Ectodermal cell (in vitro differentiated cells): Measurements from ENCODE around the gene DDTL.
"Not testable (repeated sequence)": the region's sequence is repeated elsewhere in the genome, so short reads cannot be mapped to it uniquely, and the experiment has no call there.

ENCODE experiments used
- H3K27ac ChIP-seq: 2 replicates; pipeline ENCODE4 v1.7.0; 2013; ENCODE audit warnings: mild to moderate bottlenecking, low read depth, low read length; ENCODE audit not compliant: insufficient read depth, poor library complexity, severe bottlenecking
- H3K27me3 ChIP-seq: 2 replicates; pipeline ENCODE4 v1.7.0; 2013; ENCODE audit warnings: mild to moderate bottlenecking, low read length; ENCODE audit not compliant: insufficient read depth, control insufficient read depth, poor library complexity, severe bottlenecking
- H3K36me3 ChIP-seq: one replicate; pipeline ENCODE4 v1.7.0; 2013; ENCODE audit warnings: low read length; ENCODE audit not compliant: control insufficient read depth, insufficient read depth
- H3K4me1 ChIP-seq: one replicate; pipeline ENCODE4 v1.7.0; 2013; ENCODE audit warnings: low read length; ENCODE audit not compliant: control insufficient read depth, insufficient read depth
- H3K4me3 ChIP-seq: 2 replicates; pipeline ENCODE4 v1.7.0; 2013; ENCODE audit warnings: low read depth, low read length, control low read depth; ENCODE audit not compliant: insufficient read depth
- H3K9me3 ChIP-seq: 2 replicates; pipeline ENCODE4 v1.7.0; 2013; ENCODE audit warnings: mild to moderate bottlenecking, low read length, moderate library complexity; ENCODE audit not compliant: control insufficient read depth
- WGBS, 2 experiments: methylation state at CpG; one replicate each; pipeline ENCODE4 v1.1.7; 2013; ENCODE audit warnings: missing lambda C conversion rate in 2 of 2; 5-methylcytosine and 5-hydroxymethylcytosine counted together

DDTL gene

DNA sequence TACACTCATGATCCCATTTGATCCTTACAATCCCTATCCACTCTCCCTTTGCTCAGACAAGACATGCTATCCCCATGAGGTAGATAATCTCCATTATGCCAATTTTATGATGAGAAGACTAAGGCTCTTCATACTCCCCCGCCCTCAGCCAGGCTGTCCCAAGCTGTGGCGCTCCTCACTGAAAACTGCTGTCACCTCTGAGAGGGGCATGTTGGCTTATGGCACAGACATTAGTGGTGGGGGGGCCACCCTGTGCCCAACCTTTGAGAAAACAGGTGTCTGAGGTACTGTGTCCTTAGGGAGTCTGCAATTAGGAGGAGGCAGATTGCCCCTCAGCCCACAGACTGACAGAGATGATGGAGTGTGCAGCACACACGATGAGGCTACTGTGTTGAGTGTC is 2.4 kb downstream of the DDTL start:
- H3K27ac ChIP-seq, result no peak overlapping the region
- H3K9me3 ChIP-seq, result no peaks in the 10 kb centered on the region
- H3K4me1 ChIP-seq, result no peaks in the 10 kb centered on the region
- H3K27me3 ChIP-seq, result no peaks in the 10 kb centered on the region
- peaks cover 24% of the 10 kb centered on the region for H3K36me3 ChIP-seq
- WGBS, 2 experiments, result 94 to 96% methylated on average over 3 of the region's 3 CpGs
- H3K4me3 ChIP-seq, result no peak overlapping the region

DNA sequence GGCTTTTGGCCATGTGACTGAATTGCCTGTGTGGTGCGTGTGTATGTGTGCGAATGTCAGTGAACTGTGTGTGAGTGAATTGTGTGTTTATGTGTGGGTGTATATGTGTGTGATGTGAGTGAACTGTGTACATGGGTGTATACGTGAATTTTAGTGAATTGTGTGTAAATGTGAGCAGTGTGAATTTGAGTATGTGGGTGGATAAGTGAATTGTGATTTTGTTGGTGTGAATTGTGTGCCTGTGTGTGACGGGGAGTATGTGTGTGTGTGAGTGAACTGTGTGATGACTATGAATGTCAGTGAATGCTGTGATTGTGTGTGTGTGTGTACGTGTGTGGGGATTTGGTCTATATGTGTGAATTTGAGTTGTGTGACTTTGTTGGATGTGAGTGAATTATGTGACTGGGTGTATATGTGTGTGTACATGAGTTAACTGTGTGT is 3.5 kb downstream of the DDTL start:
- H3K27ac ChIP-seq, result no peak overlapping the region
- H3K9me3 ChIP-seq, result no peaks in the 10 kb centered on the region
- no peaks in the 10 kb centered on the region for H3K4me1 ChIP-seq
- 94 to 95% methylated on average over 5 of the region's 5 CpGs for WGBS, 2 experiments
- no peaks in the 10 kb centered on the region for H3K27me3 ChIP-seq
- no peak overlapping the region for H3K4me3 ChIP-seq
- peaks cover 24% of the 10 kb centered on the region for H3K36me3 ChIP-seq

DNA sequence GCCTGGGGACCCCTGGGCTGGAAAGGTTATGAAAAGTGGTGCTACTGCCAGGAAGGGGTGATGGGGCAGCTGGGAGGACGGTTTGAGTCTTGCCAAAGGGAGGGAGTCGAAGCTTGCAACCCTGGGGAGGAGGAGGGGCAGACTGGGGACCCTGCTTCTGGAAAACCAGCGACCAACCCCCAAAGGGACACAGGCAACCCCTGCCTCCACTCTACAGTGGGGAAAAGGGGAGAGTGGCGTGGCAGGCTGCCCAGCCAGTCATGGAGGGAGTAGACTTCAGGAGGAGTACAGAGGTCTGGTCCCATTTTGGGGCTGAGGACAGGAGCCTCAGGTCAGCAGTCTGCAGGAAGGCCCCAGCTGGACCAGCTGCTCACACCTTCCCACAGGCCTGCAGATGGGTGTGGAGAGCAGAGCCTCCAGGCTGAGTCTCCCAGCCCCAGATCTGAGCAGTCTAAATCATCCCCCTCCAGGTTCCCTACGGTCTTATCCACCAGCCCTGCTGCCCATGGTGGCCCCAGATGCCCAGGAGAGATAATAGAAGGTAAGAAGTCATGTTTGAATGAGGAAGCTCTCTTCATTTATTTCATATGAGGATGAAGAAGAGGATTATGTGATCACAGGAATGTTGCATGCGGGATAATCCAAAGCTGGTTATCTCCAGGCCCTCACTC is 4.3 kb downstream of the DDTL start:
- WGBS, 2 experiments, result 91 to 94% methylated on average over 6 of the region's 6 CpGs
- Histone ChIP-seq H3K4me3 (no peak overlapping the region), H3K4me1 (no peaks in the 10 kb centered on the region), H3K27me3 (no peaks in the 10 kb centered on the region), H3K36me3 (peaks cover 24% of the 10 kb centered on the region), H3K27ac (no peak overlapping the region), H3K9me3 (no peaks in the 10 kb centered on the region)

DNA sequence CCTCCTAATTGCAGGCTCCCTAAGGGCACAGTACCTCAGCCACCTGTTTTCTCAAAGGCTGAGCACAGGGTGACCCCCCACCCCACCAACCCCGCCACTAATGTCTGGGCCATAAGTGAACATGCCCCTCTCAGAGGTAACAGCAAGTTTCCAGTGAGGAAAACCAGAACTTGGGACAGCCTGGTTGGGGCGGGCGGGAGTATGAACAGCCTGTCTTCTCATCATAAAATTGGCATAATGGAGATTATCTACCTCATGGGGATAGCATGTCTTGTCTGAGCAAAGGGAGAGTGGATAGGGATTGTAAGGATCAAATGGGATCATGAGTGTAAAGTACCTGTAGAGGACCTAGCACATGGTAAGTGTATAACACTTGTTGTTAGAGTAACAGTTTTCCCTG is 5.2 kb downstream of the DDTL start:
- H3K27me3 ChIP-seq, H3K4me3 ChIP-seq, H3K9me3 ChIP-seq, H3K4me1 ChIP-seq, H3K27ac ChIP-seq: not testable (repeated sequence)
- WGBS, 2 experiments, result 93 to 100% methylated on average over 3 of the region's 3 CpGs
- H3K36me3 ChIP-seq, result peaks cover 24% of the 10 kb centered on the region

DNA sequence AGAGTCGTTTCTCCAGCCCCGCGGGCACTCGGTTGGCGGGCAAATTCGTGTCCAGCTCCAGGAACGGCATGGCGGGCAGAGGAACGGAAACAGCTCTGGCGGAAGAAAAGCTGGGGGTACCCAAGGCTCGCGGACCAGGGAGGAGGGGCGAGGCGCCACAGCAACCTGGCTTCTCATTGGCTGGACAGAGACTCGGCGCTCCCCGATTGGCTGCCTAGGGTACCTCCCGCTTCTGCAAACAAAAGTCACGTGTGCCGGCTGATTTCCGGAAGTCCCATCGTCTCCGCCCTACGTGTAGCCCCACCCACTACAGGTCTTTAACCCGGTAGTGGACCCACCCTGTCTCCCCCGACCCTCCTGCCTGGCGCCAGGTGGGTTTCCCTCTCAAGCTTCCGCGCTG is 7.7 kb downstream of the DDTL start, which contains the start of gene DDT:
Gene DDT (minus strand): TSS at position 97 of the 400 bp plus-strand sequence. CDS start 27 bp downstream, at position 70.
- WGBS, 2 experiments, result no CpG with 5 or more reads among the region's 29 CpGs
- H3K4me1 ChIP-seq, H3K27ac ChIP-seq, H3K27me3 ChIP-seq, H3K9me3 ChIP-seq, H3K4me3 ChIP-seq: not testable (repeated sequence)
- H3K36me3 ChIP-seq, result peaks cover 21% of the 10 kb centered on the region

DNA sequence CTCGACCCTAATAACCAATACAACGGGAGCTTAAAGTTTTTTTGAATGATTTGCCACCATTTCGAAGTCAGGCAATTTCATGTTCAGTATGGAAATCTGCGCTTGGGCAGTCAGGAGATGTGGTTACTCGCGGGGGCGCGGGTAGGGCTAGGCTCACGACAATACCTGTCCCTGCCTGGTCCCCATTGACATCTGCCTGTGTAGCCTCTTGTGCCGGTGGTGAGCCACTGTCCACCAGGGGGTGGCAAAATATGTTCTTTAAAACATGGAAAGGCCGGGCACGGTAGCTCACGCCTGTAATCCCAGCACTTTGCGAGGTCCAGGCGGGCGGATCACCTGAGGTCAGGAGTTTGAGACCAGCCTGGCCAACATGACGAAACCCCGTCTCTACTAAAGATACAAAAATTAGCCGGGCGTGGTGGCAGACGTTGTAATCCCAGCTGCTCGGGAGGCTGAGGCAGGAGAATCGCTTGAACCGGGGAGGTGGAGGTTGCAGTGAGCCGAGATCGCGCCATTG is 8.2 kb downstream of the DDTL start:
- WGBS, 2 experiments, result 24 to 27% methylated on average over 6 of the region's 27 CpGs
- H3K27ac ChIP-seq, H3K27me3 ChIP-seq, H3K4me1 ChIP-seq, H3K9me3 ChIP-seq, H3K4me3 ChIP-seq: not testable (repeated sequence)
- peaks cover 16% of the 10 kb centered on the region for H3K36me3 ChIP-seq

DNA sequence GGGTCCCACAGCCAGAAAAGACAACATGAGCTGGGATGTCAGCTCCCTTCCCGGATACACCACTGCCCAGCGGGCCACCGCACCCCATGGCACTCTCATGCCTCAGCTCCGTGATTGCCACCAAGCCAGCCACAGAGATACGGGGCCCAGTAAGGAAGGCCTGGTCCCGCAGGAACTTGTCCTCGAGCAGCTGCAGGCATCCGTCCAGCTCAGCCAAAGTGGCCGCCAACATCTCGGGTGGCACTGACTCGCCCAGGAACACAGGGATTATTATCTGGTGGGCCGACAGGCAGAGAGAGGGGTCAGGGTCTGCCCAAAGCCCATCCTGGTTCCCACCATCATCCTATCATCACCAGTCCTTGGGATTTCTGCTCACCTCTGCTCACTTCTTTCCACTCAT is 10.6 kb downstream of the DDTL start:
- 97 to 99% methylated on average over 5 of the region's 12 CpGs for whole genome bisulfite sequencing, 2 experiments
- not testable (repeated sequence) for H3K27ac ChIP-seq, H3K9me3 ChIP-seq, H3K4me3 ChIP-seq, H3K4me1 ChIP-seq, H3K36me3 ChIP-seq, H3K27me3 ChIP-seq

DNA sequence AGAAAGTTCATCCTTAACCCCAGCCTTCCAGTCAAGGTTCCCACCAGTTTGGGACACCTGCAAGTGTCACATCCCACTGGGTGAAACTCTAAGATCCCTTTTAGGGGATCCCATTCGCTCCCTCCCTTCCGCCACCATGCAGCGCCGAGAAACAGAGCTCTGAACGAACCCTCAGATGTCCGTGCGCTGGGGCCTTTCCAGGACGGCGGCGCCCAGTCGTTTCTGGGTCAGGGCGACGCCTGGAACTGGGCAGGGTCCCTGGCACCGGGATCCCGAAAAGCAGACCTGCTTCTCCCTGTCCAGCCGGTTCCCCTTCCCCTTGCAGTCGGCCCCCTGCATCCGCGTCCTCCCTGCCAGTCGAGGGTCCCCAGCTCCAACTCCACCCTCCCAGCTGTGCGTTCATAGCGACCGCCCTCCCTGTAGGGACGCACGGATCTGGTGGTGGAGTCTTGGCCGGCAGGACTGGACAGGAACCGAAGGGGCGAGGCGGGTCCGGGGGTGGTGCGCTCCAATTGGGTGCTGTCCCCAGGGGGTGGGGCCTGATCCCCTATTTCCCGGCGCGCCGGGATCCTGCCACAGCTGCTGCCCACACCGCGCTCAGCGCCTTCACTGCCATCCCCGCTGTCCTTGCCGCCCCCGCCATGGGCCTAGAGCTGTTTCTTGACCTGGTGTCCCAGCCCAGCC is 13.0 kb downstream of the DDTL start, which contains the start of gene GSTT2:
Gene GSTT2 (plus strand): TSS at position 578 of the 684 bp plus-strand sequence.
- not testable (repeated sequence) for H3K27me3 ChIP-seq, H3K9me3 ChIP-seq, H3K4me1 ChIP-seq, H3K36me3 ChIP-seq, H3K27ac ChIP-seq, H3K4me3 ChIP-seq
- WGBS, 2 experiments, result no CpG with 5 or more reads among the region's 41 CpGs

DNA sequence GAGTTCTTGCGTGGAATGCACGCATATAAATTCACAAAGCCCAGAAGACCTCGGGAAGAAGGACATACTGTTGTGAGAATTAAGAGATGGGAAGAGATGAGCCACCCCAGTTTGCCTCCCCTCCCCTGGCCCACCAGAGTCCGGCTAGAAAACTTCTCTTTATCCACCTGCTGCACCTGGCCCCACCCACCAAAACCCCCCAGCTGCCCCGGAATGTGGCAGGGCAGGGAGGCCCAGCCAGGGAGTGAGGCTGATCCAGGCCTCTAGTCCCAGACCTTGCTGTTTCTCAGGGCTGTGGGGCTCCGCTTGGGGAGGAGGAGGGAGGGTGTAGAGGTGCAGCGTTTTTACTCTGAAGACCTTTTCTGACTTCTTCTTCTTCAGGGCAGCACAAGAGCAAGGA is 13.9 kb downstream of the DDTL start:
- H3K9me3 ChIP-seq, result not testable (repeated sequence)

DNA sequence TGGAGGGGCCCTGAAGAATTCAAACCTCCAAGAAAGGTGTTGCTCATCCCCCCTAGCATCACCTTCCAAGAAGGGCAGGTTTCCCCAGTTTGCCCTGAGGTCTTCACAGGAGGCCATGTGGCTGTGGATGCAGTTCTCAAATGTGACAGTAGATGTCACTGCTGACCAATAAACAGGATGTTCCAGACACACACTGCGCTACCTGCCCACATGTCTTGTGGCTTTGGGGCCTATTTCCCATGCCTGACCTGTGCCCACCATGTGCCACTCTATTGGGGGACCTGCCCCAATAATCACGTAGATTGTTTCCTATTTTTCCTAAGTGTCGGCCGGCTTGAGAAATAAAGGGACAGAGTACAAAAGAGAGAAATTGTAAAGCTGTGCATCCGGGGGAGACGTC is 17.7 kb downstream of the DDTL start:
- Histone ChIP-seq H3K4me1 (no peaks in the 10 kb centered on the region), H3K36me3 (no peaks in the 10 kb centered on the region), H3K27ac (no peak overlapping the region), H3K9me3 (no peaks in the 10 kb centered on the region), H3K4me3 (no peak overlapping the region), H3K27me3 (no peaks in the 10 kb centered on the region)
- 31 to 57% methylated on average over 4 to 6 of the region's 6 CpGs for WGBS, 2 experiments

More for the DNA sequence above, 13.9 kb downstream of the DDTL start:
- H3K36me3 ChIP-seq, H3K27ac ChIP-seq, H3K27me3 ChIP-seq, H3K4me3 ChIP-seq, H3K4me1 ChIP-seq: not testable (repeated sequence)
- no CpG with 5 or more reads among the region's 7 CpGs for WGBS, 2 experiments
